Esophagus muscularis mucosa (tissue), 4 donors: ENCODE data around the gene UACA.

Experiments used
- EP300 ChIP-seq: sonication (generic); formaldehyde crosslinking; IDR thresholded peaks from one replicate; pipeline ENCODE4 v1.6.1; 2017; ENCODE audit warnings: antibody characterized with exemption
- POLR2A ChIP-seq: fragments of 450-650 bp; IDR thresholded peaks from one replicate; pipeline ENCODE4 v1.6.1; 2017; ENCODE audit warnings: antibody characterized with exemption, moderate library complexity, mild to moderate bottlenecking, low read depth
- POLR2AphosphoS5 ChIP-seq, 2 donors: sonication (generic); formaldehyde crosslinking; IDR thresholded peaks; one replicate each; pipeline ENCODE4 v1.6.1; 2017; ENCODE audit warnings: antibody characterized with exemption in 2 of 2
- TF ChIP-seq, protein P1 (sequence below), 3 experiments: fragments of 200-600 bp in 2 of 3; fragments of 450-650 bp in 1 of 3; sonication (generic) in 2 of 3; IDR thresholded peaks; one replicate each; pipeline ENCODE4 v1.5.1; 2017 to 2019; ENCODE audit warnings: antibody characterized with exemption in 3 of 3, mild to moderate bottlenecking in 2 of 3, moderate library complexity in 1 of 3

DNA sequence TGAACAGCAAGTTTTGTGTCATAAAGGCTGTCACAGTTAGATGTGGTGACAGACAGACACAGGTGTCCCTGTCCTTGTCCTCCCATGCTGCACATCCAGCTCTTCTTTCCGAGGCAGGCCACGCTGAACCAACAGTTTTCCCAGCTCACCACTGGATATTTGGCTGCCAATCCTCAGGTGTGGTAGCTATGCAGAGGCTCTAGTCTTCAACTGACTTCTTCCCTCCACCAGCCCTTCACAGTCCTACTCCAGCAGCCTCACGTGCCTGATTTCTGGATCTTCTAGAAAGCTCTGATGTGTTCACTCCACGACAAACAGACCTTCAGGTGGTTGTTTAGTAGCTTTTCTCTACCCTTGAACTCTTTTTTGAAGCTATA lies 145.5 kb downstream of the UACA start:
- TF ChIP-seq, protein P1, sequence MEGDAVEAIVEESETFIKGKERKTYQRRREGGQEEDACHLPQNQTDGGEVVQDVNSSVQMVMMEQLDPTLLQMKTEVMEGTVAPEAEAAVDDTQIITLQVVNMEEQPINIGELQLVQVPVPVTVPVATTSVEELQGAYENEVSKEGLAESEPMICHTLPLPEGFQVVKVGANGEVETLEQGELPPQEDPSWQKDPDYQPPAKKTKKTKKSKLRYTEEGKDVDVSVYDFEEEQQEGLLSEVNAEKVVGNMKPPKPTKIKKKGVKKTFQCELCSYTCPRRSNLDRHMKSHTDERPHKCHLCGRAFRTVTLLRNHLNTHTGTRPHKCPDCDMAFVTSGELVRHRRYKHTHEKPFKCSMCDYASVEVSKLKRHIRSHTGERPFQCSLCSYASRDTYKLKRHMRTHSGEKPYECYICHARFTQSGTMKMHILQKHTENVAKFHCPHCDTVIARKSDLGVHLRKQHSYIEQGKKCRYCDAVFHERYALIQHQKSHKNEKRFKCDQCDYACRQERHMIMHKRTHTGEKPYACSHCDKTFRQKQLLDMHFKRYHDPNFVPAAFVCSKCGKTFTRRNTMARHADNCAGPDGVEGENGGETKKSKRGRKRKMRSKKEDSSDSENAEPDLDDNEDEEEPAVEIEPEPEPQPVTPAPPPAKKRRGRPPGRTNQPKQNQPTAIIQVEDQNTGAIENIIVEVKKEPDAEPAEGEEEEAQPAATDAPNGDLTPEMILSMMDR (IDR thresholded peaks at IDR 0.05): no peak
- TF ChIP-seq POLR2A (no peak), EP300 (no peak), POLR2AphosphoS5 (IDR thresholded peaks at IDR 0.05) (no peak)
